ENCODE data around the gene GPR148. TPM values are rescaled to one million over a fixed set of nuclear protein-coding genes. Genes with fewer than 3 reads are reported as not detected.

The GPR148 gene
- total RNA-seq, 1 donor from 2014 or later = not detected

GRCh38 chr2:130743278-130743677 is 14.4 kb downstream of the GPR148 start:
- intact Hi-C loops (cut with DNase I) = no loop called here
- DNase-seq (ENCODE audit: missing footprints) (no peak), ATAC-seq (no peak)

- DNase-seq (ENCODE audit: missing footprints) = no peak
- peak; percentile 89 for ATAC-seq
- intact Hi-C loops (cut with DNase I) = no loop called here
These were observed 15.6 kb downstream of the GPR148 start for GRCh38 chr2:130744287-130745117.

GRCh38 chr2:130749078-130749477 is 20.2 kb downstream of the GPR148 start:
- intact Hi-C loops (cut with DNase I) = no loop called here
- ATAC-seq = no peak
- no peak for DNase-seq (ENCODE audit: missing footprints)

GRCh38 chr2:130749641-130750040 is 20.8 kb downstream of the GPR148 start:
- intact Hi-C loops (cut with DNase I) = no loop called here
- no peak for ATAC-seq
- no peak for DNase-seq (ENCODE audit: missing footprints)

- no peak for DNase-seq (ENCODE audit: missing footprints)
- intact Hi-C loops (cut with DNase I) = no loop called here
- no peak for ATAC-seq
These were observed 25.9 kb downstream of the GPR148 start for GRCh38 chr2:130754811-130755210.

- DNase-seq (ENCODE audit: missing footprints) (no peak), ATAC-seq (no peak)
- intact Hi-C loops (cut with DNase I) = no loop called here
These were observed 26.6 kb downstream of the GPR148 start, which contains the start of gene AMER3 for GRCh38 chr2:130755256-130756052. Gene AMER3, plus strand, starts transcription at chr2:130755540. Its CDS starts 6,533 bp downstream, at chr2:130762073.

- intact Hi-C loops (cut with DNase I) = no loop called here
- ATAC-seq = peak; percentile 67
- no peak for DNase-seq (ENCODE audit: missing footprints)
These were observed 27.4 kb downstream of the GPR148 start for GRCh38 chr2:130756053-130756873.

- ATAC-seq = no peak
- intact Hi-C loops (cut with DNase I) = no loop called here
- DNase-seq (ENCODE audit: missing footprints) = no peak
These were observed 28.2 kb downstream of the GPR148 start for GRCh38 chr2:130756874-130757668.

GRCh38 chr2:130759906-130760753 is 31.3 kb downstream of the GPR148 start:
- intact Hi-C loops (cut with DNase I) = no loop called here
- DNase-seq (ENCODE audit: missing footprints) = no peak
- ATAC-seq = no peak

- intact Hi-C loops (cut with DNase I) = no loop called here
These were observed 32.2 kb downstream of the GPR148 start for GRCh38 chr2:130760754-130761751.

GRCh38 chr2:130762031-130762909 is 33.4 kb downstream of the GPR148 start:
- ATAC-seq (no peak), DNase-seq (ENCODE audit: missing footprints) (no peak)
- intact Hi-C loops (cut with DNase I) = no loop called here

More at GRCh38 chr2:130760754-130761751, 32.2 kb downstream of the GPR148 start:
- DNase-seq (ENCODE audit: missing footprints) (no peak), ATAC-seq (no peak)

- intact Hi-C loops (cut with DNase I) = no loop called here
- DNase-seq (ENCODE audit: missing footprints) (no peak), ATAC-seq (no peak)
These were observed 34.1 kb downstream of the GPR148 start for GRCh38 chr2:130762910-130763385.

- intact Hi-C loops (cut with DNase I) = no loop called here
- ATAC-seq = no peak
- no peak for DNase-seq (ENCODE audit: missing footprints)
These were observed 34.5 kb downstream of the GPR148 start for GRCh38 chr2:130763405-130763804.

- ATAC-seq = no peak
- DNase-seq (ENCODE audit: missing footprints) = no peak
- intact Hi-C loops (cut with DNase I) = no loop called here
These were observed 35.4 kb downstream of the GPR148 start for GRCh38 chr2:130764035-130764820.

GRCh38 chr2:130764821-130765115 is 35.9 kb downstream of the GPR148 start:
- no peak for DNase-seq (ENCODE audit: missing footprints)
- ATAC-seq = no peak

More at GRCh38 chr2:130764821-130765115, 35.9 kb downstream of the GPR148 start:
- intact Hi-C loops (cut with DNase I) = no loop called here

Data from Right ventricle myocardium inferior (tissue), 1 donor.